GM23248 (cell line): ENCODE data around the gene IFNA4.

Source experiments
- EZH2 ChIP-seq: fragments of 200-600 bp; sonication (generic); IDR thresholded peaks from 2 replicates; pipeline ENCODE4 v1.6.1; 2018; ENCODE audit warnings: antibody characterized with exemption, mild to moderate bottlenecking; ENCODE audit not compliant: insufficient read depth, poor library complexity, severe bottlenecking
- EZH2phosphoT487 ChIP-seq: fragments of 200-600 bp; sonication (generic); IDR thresholded peaks from 2 replicates; pipeline ENCODE4 v1.6.1; 2018; ENCODE audit warnings: antibody characterized with exemption, moderate library complexity, mild to moderate bottlenecking, low read depth; ENCODE audit not compliant: insufficient read depth

DNA sequence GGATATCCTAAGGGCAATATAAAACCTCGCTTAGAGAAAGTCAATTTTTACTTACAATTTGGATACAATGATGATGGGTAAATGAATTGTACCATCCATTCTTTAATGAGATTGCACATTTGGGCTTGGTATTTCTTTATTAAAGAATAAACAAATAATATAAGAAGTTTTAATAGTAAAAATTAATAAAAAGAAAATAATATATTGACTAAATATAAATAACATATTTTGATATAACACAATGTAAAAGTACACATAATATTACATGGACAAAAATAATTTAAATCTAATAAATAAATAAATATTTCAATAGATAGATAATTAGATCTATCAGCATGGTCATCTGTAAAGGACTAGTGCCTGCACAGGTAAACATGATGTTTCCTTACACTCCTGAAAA lies 21.9 kb downstream of the IFNA4 start:
- TF ChIP-seq EZH2 = no peak
- TF ChIP-seq EZH2phosphoT487 = no peak
